Natural killer cell (primary cell): ENCODE measurements around the gene SORL1. TPM values are rescaled to one million over a fixed set of nuclear protein-coding genes. Genes with fewer than 3 reads are reported as not detected.

Experiments used
- ATAC-seq, 3 donors: fragments of 150-1000 bp in 2 of 3; fragments of 200-7000 bp in 1 of 3; cut with Tn5 transposase; 1 replicate in 1 of 3; 2 replicates in 2 of 3; pipeline ENCODE4 v1.10.0; 2021; ENCODE audit warnings: mild to moderate bottlenecking in 2 of 3, moderate library complexity in 2 of 3
- DNase-seq, 2 donors: peaks; one replicate each; pipeline versions ENCODE4 v3.0.0 to v3.0.0-alpha.2; 2013 to 2021; ENCODE audit warnings: mixed read lengths in 1 of 2
- H3K27ac ChIP-seq: one replicate; pipeline ENCODE4 v1.5.1; 2013; ENCODE audit warnings: mild to moderate bottlenecking, low read length
- H3K27me3 ChIP-seq: one replicate; pipeline ENCODE4 v1.6.1; 2013; ENCODE audit warnings: low read length; ENCODE audit not compliant: control insufficient read depth, insufficient read depth
- H3K36me3 ChIP-seq: one replicate; pipeline ENCODE4 v1.6.1; 2013; ENCODE audit warnings: low read length; ENCODE audit not compliant: control insufficient read depth, insufficient read depth
- H3K4me1 ChIP-seq: one replicate; pipeline ENCODE4 v1.6.1; 2013; ENCODE audit warnings: low read length; ENCODE audit not compliant: control insufficient read depth, insufficient read depth
- H3K4me3 ChIP-seq: one replicate; pipeline ENCODE4 v1.5.1; 2013; ENCODE audit warnings: low read length
- H3K9me3 ChIP-seq: one replicate; pipeline ENCODE4 v1.6.1; 2013; ENCODE audit warnings: low read length; ENCODE audit not compliant: control insufficient read depth, insufficient read depth
- H3K27ac Mint-ChIP-seq, 2 donors: one replicate each; pipeline ENCODE4 v1.8.0; 2022; ENCODE audit warnings: mild to moderate bottlenecking in 2 of 2, mixed read lengths in 2 of 2, moderate library complexity in 1 of 2
- H3K27me3 Mint-ChIP-seq, 2 donors: one replicate each; pipeline ENCODE4 v1.8.0; 2022; ENCODE audit warnings: low read depth in 2 of 2, mixed read lengths in 2 of 2
- H3K36me3 Mint-ChIP-seq: one replicate; pipeline ENCODE4 v1.8.0; 2022; ENCODE audit warnings: mixed read lengths
- H3K4me1 Mint-ChIP-seq, 2 donors: one replicate each; pipeline ENCODE4 v1.8.0; 2022; ENCODE audit warnings: mixed read lengths in 2 of 2
- H3K4me3 Mint-ChIP-seq: one replicate; pipeline ENCODE4 v1.8.0; 2022; ENCODE audit warnings: mild to moderate bottlenecking, moderate library complexity, mixed read lengths
- H3K9me3 Mint-ChIP-seq, 2 donors: one replicate each; pipeline ENCODE4 v1.8.0; 2022; ENCODE audit warnings: mixed read lengths in 2 of 2
- WGBS: methylation state at CpG from one replicate; pipeline ENCODE4 v1.1.7; 2013; ENCODE audit warnings: missing lambda C conversion rate; ENCODE audit not compliant: insufficient coverage; 5-methylcytosine and 5-hydroxymethylcytosine counted together
- intact Hi-C: fragments of 100-400 bp; cut with micrococcal nuclease; formaldehyde crosslinking; loops from one replicate; pipeline ENCODE4 v1.14.2; 2022
- total RNA-seq, 4 donors: library from RNA; stranded (reverse); fragments of 120-200 nt in 1 of 4; gene quantifications; one replicate each; pipeline versions ENCODE4 v1.2.3 to v1.2.4, GENCODE V29; 2013 to 2022
- TF ChIP-seq, protein P1 (sequence below): fragments of 200-600 bp; IDR thresholded peaks from one replicate; pipeline ENCODE4 v1.8.0; 2022; ENCODE audit warnings: antibody characterized with exemption

SORL1 gene
- total RNA-seq, 3 donors from 2014 or later (not counting 1 experiment from before 2014, with no cell fraction given): 386 to 519 (median 456) TPM

DNA sequence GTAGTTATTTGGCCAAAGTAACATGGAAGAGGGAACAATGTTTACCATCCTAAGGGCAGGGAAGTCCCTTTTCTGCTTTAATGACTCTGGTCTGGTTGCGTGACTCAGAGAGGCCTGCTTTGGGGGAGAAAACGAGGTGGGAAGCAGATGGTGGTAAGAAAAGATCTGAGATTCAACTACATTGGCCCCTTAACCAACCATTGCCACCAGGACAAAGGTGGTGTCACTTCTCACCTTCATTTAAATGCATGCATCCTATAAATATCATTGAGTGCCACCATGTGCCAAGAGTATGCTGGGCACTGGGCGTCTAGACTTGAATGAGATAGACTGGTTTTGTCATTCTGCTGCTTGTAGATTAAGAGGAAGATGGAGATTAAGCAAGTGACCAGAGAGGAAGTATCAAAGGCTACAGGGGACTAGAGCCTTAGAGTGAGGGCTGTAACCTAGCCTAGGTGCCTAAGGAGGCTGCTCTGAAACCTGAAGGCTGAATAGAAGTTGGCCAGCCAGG is 3.6 kb upstream of the SORL1 start:
- H3K36me3 Mint-ChIP-seq: peaks cover 16% of the 10 kb centered on the region
- peak overlapping the region; percentile 98 to 99 for H3K27ac Mint-ChIP-seq
- no peak overlapping the region for H3K4me3 ChIP-seq
- no peaks in the 10 kb centered on the region for H3K27me3 Mint-ChIP-seq
- peaks cover 2% of the 10 kb centered on the region for H3K36me3 ChIP-seq
- H3K4me3 Mint-ChIP-seq: peak overlapping the region; percentile 83
- peaks cover 46% of the 10 kb centered on the region for H3K4me1 ChIP-seq
- WGBS: 63% methylated on average over 2 of the region's 3 CpGs
- no peaks in the 10 kb centered on the region for H3K9me3 ChIP-seq
- TF ChIP-seq, protein P1, sequence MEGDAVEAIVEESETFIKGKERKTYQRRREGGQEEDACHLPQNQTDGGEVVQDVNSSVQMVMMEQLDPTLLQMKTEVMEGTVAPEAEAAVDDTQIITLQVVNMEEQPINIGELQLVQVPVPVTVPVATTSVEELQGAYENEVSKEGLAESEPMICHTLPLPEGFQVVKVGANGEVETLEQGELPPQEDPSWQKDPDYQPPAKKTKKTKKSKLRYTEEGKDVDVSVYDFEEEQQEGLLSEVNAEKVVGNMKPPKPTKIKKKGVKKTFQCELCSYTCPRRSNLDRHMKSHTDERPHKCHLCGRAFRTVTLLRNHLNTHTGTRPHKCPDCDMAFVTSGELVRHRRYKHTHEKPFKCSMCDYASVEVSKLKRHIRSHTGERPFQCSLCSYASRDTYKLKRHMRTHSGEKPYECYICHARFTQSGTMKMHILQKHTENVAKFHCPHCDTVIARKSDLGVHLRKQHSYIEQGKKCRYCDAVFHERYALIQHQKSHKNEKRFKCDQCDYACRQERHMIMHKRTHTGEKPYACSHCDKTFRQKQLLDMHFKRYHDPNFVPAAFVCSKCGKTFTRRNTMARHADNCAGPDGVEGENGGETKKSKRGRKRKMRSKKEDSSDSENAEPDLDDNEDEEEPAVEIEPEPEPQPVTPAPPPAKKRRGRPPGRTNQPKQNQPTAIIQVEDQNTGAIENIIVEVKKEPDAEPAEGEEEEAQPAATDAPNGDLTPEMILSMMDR: no peak
- peak overlapping the region; percentile 82 for H3K27ac ChIP-seq
- H3K4me1 Mint-ChIP-seq: peaks cover 60 to 67% of the 10 kb centered on the region in 2 donors
- intact Hi-C loops: loop anchor here (2.0 kb wide), 1 partner anchor 20 kb away; no protein-coding TSS in a partner anchor
- no peaks in the 10 kb centered on the region for H3K27me3 ChIP-seq
- H3K9me3 Mint-ChIP-seq: no peaks in the 10 kb centered on the region
- ATAC-seq (peak in 1 of 3 donors; percentile 38), DNase-seq (no peak)

DNA sequence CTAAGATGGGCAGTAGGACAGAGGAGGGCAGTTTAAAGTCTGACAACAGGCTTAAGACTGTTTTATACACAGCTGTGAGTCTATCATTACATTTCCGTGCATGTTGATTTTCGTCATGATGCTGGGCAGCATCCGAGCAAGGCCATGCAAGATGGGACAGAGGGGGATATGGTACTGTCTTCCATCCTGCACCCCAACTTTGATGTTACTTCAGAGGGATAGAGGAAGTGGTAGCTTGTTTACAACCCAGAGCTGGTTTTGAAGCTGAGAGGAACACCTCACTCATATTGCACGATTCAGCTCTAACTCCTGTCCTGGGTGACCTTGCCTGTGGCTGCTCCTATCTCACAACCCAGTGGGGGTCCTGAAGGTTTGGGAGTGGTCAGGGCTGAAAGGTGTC is 3.0 kb upstream of the SORL1 start:
- intact Hi-C loops: loop anchor here (2.0 kb wide), 1 partner anchor 20 kb away; no protein-coding TSS in a partner anchor
- ATAC-seq: peak in 1 of 3 donors; percentile 31
- no peaks in the 10 kb centered on the region for H3K27me3 Mint-ChIP-seq
- WGBS: 76% methylated on average over 3 of the region's 4 CpGs
- TF ChIP-seq, protein P1: no peak
- peak overlapping the region; percentile 98 to 99 for H3K27ac Mint-ChIP-seq
- H3K9me3 Mint-ChIP-seq: no peaks in the 10 kb centered on the region
- peak overlapping the region; percentile 82 for H3K27ac ChIP-seq
- no peak overlapping the region for H3K4me3 ChIP-seq
- peaks cover 2% of the 10 kb centered on the region for H3K36me3 ChIP-seq
- peaks cover 52% of the 10 kb centered on the region for H3K4me1 ChIP-seq
- H3K36me3 Mint-ChIP-seq: peaks cover 12% of the 10 kb centered on the region
- H3K4me3 Mint-ChIP-seq: peak overlapping the region; percentile 83
- peak in 1 of 2 donors; percentile 64 for DNase-seq
- peaks cover 66 to 73% of the 10 kb centered on the region in 2 donors for H3K4me1 Mint-ChIP-seq
- H3K9me3 ChIP-seq: no peaks in the 10 kb centered on the region
- no peaks in the 10 kb centered on the region for H3K27me3 ChIP-seq

DNA sequence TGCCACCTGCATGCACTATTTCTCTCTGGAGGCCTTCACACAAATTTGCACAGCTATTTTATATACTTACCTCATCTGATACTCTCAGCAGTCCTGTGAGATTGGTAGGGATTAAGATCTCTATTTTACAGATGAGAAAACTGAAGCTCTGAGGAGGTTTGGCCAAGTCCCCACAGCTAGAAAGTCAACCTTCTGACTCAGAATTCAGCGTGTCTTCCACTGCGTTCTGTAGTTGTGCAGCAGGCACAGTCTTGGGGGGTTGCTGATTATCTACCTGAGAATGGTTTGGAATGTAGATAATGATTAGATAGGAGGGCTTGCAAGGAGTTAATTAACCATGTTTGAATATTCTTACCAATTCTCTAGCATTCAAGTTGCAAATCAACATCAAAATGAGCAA is 2.5 kb upstream of the SORL1 start:
- Mint-ChIP-seq H3K4me1 (peaks cover 71 to 78% of the 10 kb centered on the region in 2 donors), H3K27me3 (no peaks in the 10 kb centered on the region), H3K27ac (peak overlapping the region; percentile 98 to 99), H3K9me3 (no peaks in the 10 kb centered on the region), H3K36me3 (peaks cover 7% of the 10 kb centered on the region), H3K4me3 (peak overlapping the region; percentile 74)
- no peaks in the 10 kb centered on the region for H3K9me3 ChIP-seq
- H3K4me1 ChIP-seq: peaks cover 57% of the 10 kb centered on the region
- TF ChIP-seq, protein P1: no peak
- 85% methylated on average over 2 of the region's 2 CpGs for WGBS
- no peak overlapping the region for H3K4me3 ChIP-seq
- H3K27ac ChIP-seq: peak overlapping the region; percentile 82
- DNase-seq (peak in 1 of 2 donors; percentile 35), ATAC-seq (no peak)
- intact Hi-C loops: loop anchor here (2.0 kb wide), 2 partner anchors 21 to 31 kb away; no protein-coding TSS in a partner anchor
- H3K36me3 ChIP-seq: no peaks in the 10 kb centered on the region
- H3K27me3 ChIP-seq: no peaks in the 10 kb centered on the region
